Measurements from ENCODE around the gene ALAS1. TPM values are rescaled to one million over a fixed set of nuclear protein-coding genes. Genes with fewer than 3 reads are reported as not detected.

ALAS1 gene
- total RNA-seq, 5 donors from 2014 or later (not counting 1 experiment from before 2014, with no cell fraction given) = 12.2 to 32.7 (median 27.1) TPM

DNA sequence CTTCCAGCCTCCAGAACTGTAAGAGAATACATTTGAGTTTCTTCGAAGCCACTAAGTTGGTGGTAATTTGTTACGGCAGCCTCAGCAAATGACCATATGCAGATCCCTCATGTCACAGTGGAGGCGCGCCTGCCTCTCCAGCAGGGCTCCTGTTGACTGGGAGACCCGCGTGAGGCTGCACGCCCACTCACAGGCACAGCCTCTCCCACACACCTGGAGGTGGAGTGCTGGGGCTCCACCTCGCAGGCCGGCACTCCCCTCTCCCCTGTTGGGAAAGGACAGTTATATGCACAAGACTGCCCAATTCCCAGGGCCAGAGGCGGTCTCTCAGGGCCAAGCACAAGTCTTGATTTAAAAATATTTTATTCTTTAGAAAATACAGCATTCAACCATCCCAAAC is 30.3 kb downstream of the ALAS1 start:
- Histone ChIP-seq H3K36me3 (ENCODE audit: control insufficient read depth in 2 of 2, extremely low read depth in 1 of 2, insufficient read depth in 1 of 2, low read length in 1 of 2) (peaks cover 13 to 52% of the 10 kb centered on the region in 2 donors), H3K27me3 (replicated peaks in 1 of 2; ENCODE audit: control insufficient read depth in 2 of 2, extremely low read depth in 1 of 2, insufficient read depth in 2 of 2, low read length in 1 of 2) (no peaks in the 10 kb centered on the region), H3K27ac (ENCODE audit: low read length) (no peak overlapping the region), H3K4me3 (ENCODE audit: control insufficient read depth in 1 of 2, extremely low read depth in 1 of 2, low read length in 1 of 2) (no peak overlapping the region), H3K4me1 (ENCODE audit: control insufficient read depth in 1 of 2, extremely low read depth in 1 of 2, insufficient read depth in 2 of 2, low read length in 2 of 2) (peaks cover 23 to 61% of the 10 kb centered on the region in 2 experiments), H3K9me3 (no peaks in the 10 kb centered on the region)
- DNase-seq (no peak), ATAC-seq (replicated peaks in 1 of 4) (no peak)
- ChIA-PET CTCF (no interaction called here), POLR2A (no interaction called here)
- H3K9me3 Mint-ChIP-seq = no peaks in the 10 kb centered on the region
- peaks cover 15% of the 10 kb centered on the region for H3K36me3 Mint-ChIP-seq
- no peak overlapping the region for H3K4me3 Mint-ChIP-seq
- no peaks in the 10 kb centered on the region for H3K27me3 Mint-ChIP-seq
- peaks cover 57 to 66% (median 61%) of the 10 kb centered on the region in 3 donors for H3K4me1 Mint-ChIP-seq
- 93% methylated on average over 3 of the region's 10 CpGs for WGBS (ENCODE audit: insufficient coverage)
- H3K27ac Mint-ChIP-seq = peak overlapping the region; percentile 19 to 22

DNA sequence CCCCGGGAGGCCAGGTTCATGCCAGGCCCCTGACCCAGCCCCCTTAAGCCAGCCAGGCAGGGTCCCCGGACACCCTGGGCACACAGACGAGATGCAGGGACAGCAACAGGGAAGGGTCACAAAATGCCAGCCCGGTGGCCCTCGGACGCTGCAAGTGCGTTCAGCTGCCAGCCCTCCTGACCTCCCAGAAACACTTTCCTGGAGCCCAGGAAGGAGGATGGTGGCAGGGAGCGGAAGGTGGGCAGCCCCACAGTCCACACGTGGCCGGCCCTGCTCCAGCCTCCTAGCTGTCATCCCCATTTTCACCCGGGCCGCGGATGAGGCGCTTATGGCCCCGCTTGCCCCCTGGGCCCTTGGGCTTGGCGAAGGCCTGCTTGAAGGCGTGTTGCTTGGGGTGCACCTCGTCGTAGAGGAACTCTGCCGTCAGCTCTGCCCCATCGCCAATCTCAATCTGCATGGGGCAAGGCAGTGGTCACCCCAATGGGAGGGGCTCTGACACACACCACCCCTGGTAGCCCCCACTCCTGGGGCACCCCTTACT is 30.9 kb downstream of the ALAS1 start:
- H3K9me3 ChIP-seq = no peaks in the 10 kb centered on the region
- ATAC-seq (replicated peaks in 1 of 4) (no peak), DNase-seq (no peak)
- peaks cover 21 to 59% of the 10 kb centered on the region in 2 experiments for H3K4me1 ChIP-seq (ENCODE audit: control insufficient read depth in 1 of 2, extremely low read depth in 1 of 2, insufficient read depth in 2 of 2, low read length in 2 of 2)
- no peak overlapping the region for H3K27ac ChIP-seq (ENCODE audit: low read length)
- WGBS (ENCODE audit: insufficient coverage) = 91% methylated on average over 8 of the region's 21 CpGs
- peaks cover 13 to 55% of the 10 kb centered on the region in 2 donors for H3K36me3 ChIP-seq (ENCODE audit: control insufficient read depth in 2 of 2, extremely low read depth in 1 of 2, insufficient read depth in 1 of 2, low read length in 1 of 2)
- Mint-ChIP-seq H3K4me3 (no peak overlapping the region), H3K27me3 (no peaks in the 10 kb centered on the region), H3K9me3 (no peaks in the 10 kb centered on the region), H3K27ac (no peak overlapping the region), H3K36me3 (peaks cover 16% of the 10 kb centered on the region), H3K4me1 (peaks cover 56 to 65% (median 60%) of the 10 kb centered on the region in 3 donors)
- no peak overlapping the region for H3K4me3 ChIP-seq (ENCODE audit: control insufficient read depth in 1 of 2, extremely low read depth in 1 of 2, low read length in 1 of 2)
- H3K27me3 ChIP-seq (replicated peaks in 1 of 2; ENCODE audit: control insufficient read depth in 2 of 2, extremely low read depth in 1 of 2, insufficient read depth in 2 of 2, low read length in 1 of 2) = no peaks in the 10 kb centered on the region
- ChIA-PET CTCF (no interaction called here), POLR2A (no interaction called here)

DNA sequence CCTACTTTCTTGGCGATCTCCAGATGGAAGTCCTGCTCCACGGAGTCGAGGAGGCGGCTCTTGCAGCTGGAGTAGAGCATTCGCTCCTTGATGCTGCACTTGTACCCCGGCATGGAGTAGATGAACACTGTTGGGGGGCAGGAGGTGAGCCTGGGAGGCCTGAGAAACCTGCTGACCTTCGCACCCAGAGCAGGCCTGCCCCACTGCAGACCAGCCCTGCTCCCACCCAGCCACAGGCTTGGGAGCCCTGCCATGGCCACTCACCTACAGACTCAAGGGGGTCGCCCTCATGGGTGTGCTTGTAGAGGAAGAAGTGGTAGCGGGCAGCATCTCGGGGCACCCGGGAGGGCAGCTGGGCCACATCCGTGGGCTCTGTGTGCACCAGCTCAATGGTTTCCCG is 31.7 kb downstream of the ALAS1 start:
- H3K36me3 ChIP-seq (ENCODE audit: control insufficient read depth in 2 of 2, extremely low read depth in 1 of 2, insufficient read depth in 1 of 2, low read length in 1 of 2) = peaks cover 11 to 63% of the 10 kb centered on the region in 2 donors
- no peaks in the 10 kb centered on the region for H3K9me3 ChIP-seq
- 83% methylated on average over 2 of the region's 13 CpGs for WGBS (ENCODE audit: insufficient coverage)
- no peak for ATAC-seq (replicated peaks in 1 of 4)
- H3K27me3 ChIP-seq (replicated peaks in 1 of 2; ENCODE audit: control insufficient read depth in 2 of 2, extremely low read depth in 1 of 2, insufficient read depth in 2 of 2, low read length in 1 of 2) = no peaks in the 10 kb centered on the region
- Mint-ChIP-seq H3K4me3 (no peak overlapping the region), H3K4me1 (peaks cover 54 to 64% (median 57%) of the 10 kb centered on the region in 3 donors), H3K9me3 (no peaks in the 10 kb centered on the region), H3K27ac (peak overlapping the region in 1 of 2 donors; percentile 74), H3K27me3 (no peaks in the 10 kb centered on the region), H3K36me3 (peaks cover 21% of the 10 kb centered on the region)
- POLR2A ChIA-PET = no interaction called here
- CTCF ChIA-PET = no interaction called here
- H3K4me3 ChIP-seq (ENCODE audit: control insufficient read depth in 1 of 2, extremely low read depth in 1 of 2, low read length in 1 of 2) = no peak overlapping the region
- no peak overlapping the region for H3K27ac ChIP-seq (ENCODE audit: low read length)
- peaks cover 21 to 59% of the 10 kb centered on the region in 2 experiments for H3K4me1 ChIP-seq (ENCODE audit: control insufficient read depth in 1 of 2, extremely low read depth in 1 of 2, insufficient read depth in 2 of 2, low read length in 2 of 2)
- DNase-seq = no peak

DNA sequence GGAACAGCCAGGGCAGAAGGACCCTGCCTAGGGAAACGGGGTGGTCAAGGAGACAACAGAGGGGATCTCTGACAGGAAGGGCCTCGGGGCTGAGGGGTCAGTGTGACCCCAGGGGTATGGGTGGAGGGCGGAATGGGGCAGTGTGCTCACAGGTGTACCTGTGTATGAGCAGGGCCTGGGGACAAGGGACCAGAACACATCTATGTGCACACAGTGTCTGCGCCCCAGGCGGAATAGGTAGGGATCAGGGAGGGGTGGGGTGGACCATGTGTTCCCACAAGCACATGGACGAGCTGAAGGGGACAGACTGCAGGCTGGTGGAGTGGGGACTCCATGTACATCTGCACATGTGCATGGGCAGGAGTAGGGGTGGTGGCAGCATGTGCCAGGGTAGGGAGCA is 32.5 kb downstream of the ALAS1 start:
- Histone ChIP-seq H3K9me3 (no peaks in the 10 kb centered on the region), H3K27ac (ENCODE audit: low read length) (no peak overlapping the region), H3K36me3 (ENCODE audit: control insufficient read depth in 2 of 2, extremely low read depth in 1 of 2, insufficient read depth in 1 of 2, low read length in 1 of 2) (peaks cover 14 to 71% of the 10 kb centered on the region in 2 donors), H3K27me3 (replicated peaks in 1 of 2; ENCODE audit: control insufficient read depth in 2 of 2, extremely low read depth in 1 of 2, insufficient read depth in 2 of 2, low read length in 1 of 2) (no peaks in the 10 kb centered on the region), H3K4me1 (ENCODE audit: control insufficient read depth in 1 of 2, extremely low read depth in 1 of 2, insufficient read depth in 2 of 2, low read length in 2 of 2) (peaks cover 18 to 60% of the 10 kb centered on the region in 2 experiments), H3K4me3 (ENCODE audit: control insufficient read depth in 1 of 2, extremely low read depth in 1 of 2, low read length in 1 of 2) (no peak overlapping the region)
- DNase-seq (no peak), ATAC-seq (replicated peaks in 1 of 4) (no peak)
- H3K36me3 Mint-ChIP-seq = peaks cover 24% of the 10 kb centered on the region
- POLR2A ChIA-PET = no interaction called here
- CTCF ChIA-PET = interaction anchor here (0.9 to 3.4 kb wide), 6 partner anchors 8 to 111 kb away, joined by 3 to 36 read pairs (median 6); no protein-coding TSS in a partner anchor
- no peaks in the 10 kb centered on the region for H3K27me3 Mint-ChIP-seq
- peak overlapping the region; percentile 57 to 74 for H3K27ac Mint-ChIP-seq
- 96% methylated on average over 6 of the region's 6 CpGs for WGBS (ENCODE audit: insufficient coverage)
- H3K4me1 Mint-ChIP-seq = peaks cover 53 to 65% (median 58%) of the 10 kb centered on the region in 3 donors
- H3K9me3 Mint-ChIP-seq = no peaks in the 10 kb centered on the region
- H3K4me3 Mint-ChIP-seq = no peak overlapping the region

DNA sequence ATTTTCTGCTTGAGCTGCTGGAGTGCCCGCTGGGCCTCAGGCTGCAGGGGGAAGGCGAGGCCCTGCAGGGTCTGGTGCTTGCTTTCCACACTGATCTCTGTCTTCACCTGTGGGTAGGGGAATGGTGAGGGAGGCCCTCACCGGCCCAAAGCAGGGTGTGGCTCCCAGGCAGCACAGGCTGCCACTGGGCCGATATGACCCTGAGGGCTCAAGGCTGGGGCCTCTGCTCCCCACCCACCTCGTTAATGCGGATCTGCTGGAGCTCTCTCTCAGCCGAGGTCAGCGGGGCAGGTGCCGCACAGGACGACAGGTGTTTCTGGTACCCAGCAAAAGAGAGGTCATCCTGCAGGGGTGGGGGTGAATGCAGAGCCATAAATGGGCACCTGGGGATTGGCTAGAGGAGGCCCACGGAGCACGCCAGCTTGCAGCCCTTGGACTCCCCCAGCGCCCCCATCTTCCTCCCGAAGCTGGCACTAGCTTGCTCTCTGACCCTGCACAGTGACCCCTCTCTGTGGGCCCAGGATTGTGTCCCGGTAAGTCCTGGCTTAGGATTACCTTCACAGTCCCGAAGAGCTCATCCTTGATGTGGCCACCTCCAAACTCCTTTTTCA is 33.0 kb downstream of the ALAS1 start:
- peaks cover 14 to 75% of the 10 kb centered on the region in 2 donors for H3K36me3 ChIP-seq (ENCODE audit: control insufficient read depth in 2 of 2, extremely low read depth in 1 of 2, insufficient read depth in 1 of 2, low read length in 1 of 2)
- 90% methylated on average over 15 of the region's 16 CpGs for WGBS (ENCODE audit: insufficient coverage)
- Mint-ChIP-seq H3K4me1 (peaks cover 53 to 65% (median 58%) of the 10 kb centered on the region in 3 donors), H3K27ac (peak overlapping the region; percentile 84 to 85), H3K36me3 (peaks cover 26% of the 10 kb centered on the region), H3K9me3 (no peaks in the 10 kb centered on the region), H3K27me3 (no peaks in the 10 kb centered on the region), H3K4me3 (no peak overlapping the region)
- H3K4me1 ChIP-seq (ENCODE audit: control insufficient read depth in 1 of 2, extremely low read depth in 1 of 2, insufficient read depth in 2 of 2, low read length in 2 of 2) = peaks cover 14 to 60% of the 10 kb centered on the region in 2 experiments
- no peaks in the 10 kb centered on the region for H3K9me3 ChIP-seq
- H3K27me3 ChIP-seq (replicated peaks in 1 of 2; ENCODE audit: control insufficient read depth in 2 of 2, extremely low read depth in 1 of 2, insufficient read depth in 2 of 2, low read length in 1 of 2) = no peaks in the 10 kb centered on the region
- ChIA-PET CTCF (interaction anchor here (0.6 to 3.4 kb wide), 18 partner anchors 9 to 195 kb away, joined by 3 to 36 read pairs (median 4); partner anchors contain the start of gene WDR82 (in 1 of the 2)), POLR2A (interaction anchor here in 1 of 2 donors (0.6 kb wide), 1 partner anchor 10 kb away, joined by 3 read pairs; no protein-coding TSS in a partner anchor)
- ATAC-seq (replicated peaks in 1 of 4) (no peak), DNase-seq (peak in 1 of 35 experiments; percentile 2)
- no peak overlapping the region for H3K4me3 ChIP-seq (ENCODE audit: control insufficient read depth in 1 of 2, extremely low read depth in 1 of 2, low read length in 1 of 2)
- peak overlapping the region; percentile 13 for H3K27ac ChIP-seq (ENCODE audit: low read length)

DNA sequence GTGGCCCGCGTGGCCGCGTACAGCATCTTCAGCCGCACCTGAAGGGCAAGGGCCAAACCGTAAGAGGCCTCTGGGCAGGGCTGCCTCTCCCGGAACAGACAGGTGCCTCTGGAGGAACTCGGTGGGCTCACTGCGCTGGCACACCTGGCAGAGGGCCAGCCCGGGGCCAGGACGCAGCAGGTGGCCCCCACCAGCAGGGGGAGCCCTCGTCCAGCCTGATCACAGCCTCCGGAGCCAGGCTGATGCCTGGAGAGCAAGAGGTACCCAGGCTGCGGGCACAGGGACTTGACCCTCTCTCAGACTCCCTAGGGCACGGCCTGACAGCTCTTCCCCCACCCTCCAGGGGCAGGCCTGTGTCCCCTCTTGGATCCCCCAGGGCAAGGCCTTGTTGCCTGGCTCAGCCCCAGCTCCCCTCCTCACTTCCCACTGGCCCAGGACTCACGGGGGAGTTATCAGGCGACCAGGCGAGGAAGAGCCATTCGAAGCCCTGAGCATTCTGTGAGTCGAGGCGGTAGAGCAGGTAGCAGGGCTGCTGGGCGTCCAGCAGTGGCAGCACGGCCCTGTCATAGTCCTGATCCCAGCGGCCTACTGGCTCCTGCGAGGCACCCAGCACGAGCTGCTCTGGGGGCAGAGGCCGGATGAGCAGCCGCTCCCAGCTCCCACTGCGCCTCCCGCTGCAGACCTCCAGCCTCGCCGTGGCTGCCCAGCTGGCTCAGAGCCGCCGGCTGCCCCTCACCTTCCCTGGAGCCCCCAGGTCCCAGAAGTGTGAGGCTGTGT is 33.7 kb downstream of the ALAS1 start:
- POLR2A ChIA-PET = interaction anchor here in 1 of 2 donors (0.6 to 1.1 kb wide), 2 partner anchors 10 to 108 kb away, joined by 3 read pairs; no protein-coding TSS in a partner anchor
- peak overlapping the region; percentile 13 for H3K27ac ChIP-seq (ENCODE audit: low read length)
- peak; percentile 80 to 87 (median 80) for ATAC-seq (replicated peaks in 1 of 4)
- H3K36me3 Mint-ChIP-seq = peaks cover 26% of the 10 kb centered on the region
- CTCF ChIA-PET = interaction anchor here (0.6 to 3.4 kb wide), 19 partner anchors 9 to 870 kb away, joined by 3 to 36 read pairs (median 3); partner anchors contain the start of gene WDR82 (in 1 of the 2)
- no peaks in the 10 kb centered on the region for H3K27me3 Mint-ChIP-seq
- peaks cover 14 to 79% of the 10 kb centered on the region in 2 donors for H3K36me3 ChIP-seq (ENCODE audit: control insufficient read depth in 2 of 2, extremely low read depth in 1 of 2, insufficient read depth in 1 of 2, low read length in 1 of 2)
- no peaks in the 10 kb centered on the region for H3K9me3 ChIP-seq
- peaks cover 53 to 65% (median 57%) of the 10 kb centered on the region in 3 donors for H3K4me1 Mint-ChIP-seq
- peak; percentile 60 to 93 (median 85) for DNase-seq
- peak overlapping the region in 2 of 3 donors; percentile 51 to 55 for H3K4me3 Mint-ChIP-seq
- H3K4me1 ChIP-seq (ENCODE audit: control insufficient read depth in 1 of 2, extremely low read depth in 1 of 2, insufficient read depth in 2 of 2, low read length in 2 of 2) = peaks cover 12 to 59% of the 10 kb centered on the region in 2 experiments
- 52% methylated on average over 22 of the region's 34 CpGs for WGBS (ENCODE audit: insufficient coverage)
- H3K4me3 ChIP-seq (ENCODE audit: control insufficient read depth in 1 of 2, extremely low read depth in 1 of 2, low read length in 1 of 2) = no peak overlapping the region
- peak overlapping the region; percentile 84 to 85 for H3K27ac Mint-ChIP-seq
- no peaks in the 10 kb centered on the region for H3K9me3 Mint-ChIP-seq
- no peaks in the 10 kb centered on the region for H3K27me3 ChIP-seq (replicated peaks in 1 of 2; ENCODE audit: control insufficient read depth in 2 of 2, extremely low read depth in 1 of 2, insufficient read depth in 2 of 2, low read length in 1 of 2)

Data from T-cell (primary cell).